ENCODE results near the gene PCK1. TPM values are rescaled to one million over a fixed set of nuclear protein-coding genes. Genes with fewer than 3 reads are reported as not detected.

Gene PCK1
- total and polyA plus RNA-seq, 2 of the 13 experiments (the other 11 are each of a cell fraction or from before 2014, with no cell fraction given): 6.5 to 12.6 TPM

DNA sequence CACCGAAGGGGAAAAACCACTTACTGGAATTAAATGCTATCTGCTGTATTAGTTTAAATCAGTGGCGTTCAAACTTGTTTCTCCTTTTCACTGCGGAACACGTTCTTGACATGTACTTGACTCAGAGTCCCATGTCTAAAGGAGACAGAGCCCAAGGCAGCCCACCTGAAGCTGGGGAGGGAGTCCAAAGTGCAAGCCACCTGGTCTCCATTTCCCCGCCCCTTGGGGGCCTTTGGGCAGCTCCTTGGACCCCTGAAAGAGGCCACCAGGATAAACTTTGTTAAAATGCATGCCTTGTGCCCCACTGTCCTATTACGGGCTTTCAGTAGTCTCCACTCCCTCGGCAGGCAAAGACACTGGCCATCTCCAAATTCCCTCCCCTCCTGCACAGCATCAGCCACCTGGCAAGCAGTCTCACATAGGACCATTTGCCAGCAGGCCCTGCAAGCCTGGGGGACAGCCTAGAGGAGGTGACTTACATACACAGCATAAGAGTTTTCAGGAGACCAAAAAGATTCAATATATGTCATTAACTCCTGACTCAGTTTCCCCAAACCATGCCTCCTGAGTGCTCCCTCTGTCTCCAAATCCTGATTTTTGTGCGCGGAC lies 6.7 kb downstream of the PCK1 start (continued):
- TF ChIP-seq KLF6 (CRISPR knock-in tag; IDR thresholded peaks at IDR 0.05) (0 out of 2 replicates have a peak, but pooled peaks have one; percentile 12), MBD4 (IDR thresholded peaks at IDR 0.05; ENCODE audit: borderline replicate concordance, low read length) (peak; percentile 79; the same call in 1 of the 2 replicates), SSRP1 (CRISPR knock-in tag; IDR thresholded peaks at IDR 0.05) (0 out of 2 replicates have a peak, but pooled peaks have one; percentile 16), ZNF430 (CRISPR knock-in tag; IDR thresholded peaks at IDR 0.05) (peak; percentile 14; the same call in 1 of the 2 replicates), TRIM24 (CRISPR knock-in tag; IDR thresholded peaks at IDR 0.05) (0 out of 2 replicates have a peak, but pooled peaks have one; percentile 7), ZNF20 (CRISPR knock-in tag; IDR thresholded peaks at IDR 0.05) (no peak), ZNF775 (CRISPR knock-in tag; IDR thresholded peaks at IDR 0.05; ENCODE audit: borderline replicate concordance) (no peak), ZNF713 (CRISPR knock-in tag; IDR thresholded peaks at IDR 0.05) (0 out of 2 replicates have a peak, but pooled peaks have one; percentile 12), ZNF263 (CRISPR knock-in tag; IDR thresholded peaks at IDR 0.05) (peak; percentile 29; the same call in 1 of the 2 replicates)

DNA sequence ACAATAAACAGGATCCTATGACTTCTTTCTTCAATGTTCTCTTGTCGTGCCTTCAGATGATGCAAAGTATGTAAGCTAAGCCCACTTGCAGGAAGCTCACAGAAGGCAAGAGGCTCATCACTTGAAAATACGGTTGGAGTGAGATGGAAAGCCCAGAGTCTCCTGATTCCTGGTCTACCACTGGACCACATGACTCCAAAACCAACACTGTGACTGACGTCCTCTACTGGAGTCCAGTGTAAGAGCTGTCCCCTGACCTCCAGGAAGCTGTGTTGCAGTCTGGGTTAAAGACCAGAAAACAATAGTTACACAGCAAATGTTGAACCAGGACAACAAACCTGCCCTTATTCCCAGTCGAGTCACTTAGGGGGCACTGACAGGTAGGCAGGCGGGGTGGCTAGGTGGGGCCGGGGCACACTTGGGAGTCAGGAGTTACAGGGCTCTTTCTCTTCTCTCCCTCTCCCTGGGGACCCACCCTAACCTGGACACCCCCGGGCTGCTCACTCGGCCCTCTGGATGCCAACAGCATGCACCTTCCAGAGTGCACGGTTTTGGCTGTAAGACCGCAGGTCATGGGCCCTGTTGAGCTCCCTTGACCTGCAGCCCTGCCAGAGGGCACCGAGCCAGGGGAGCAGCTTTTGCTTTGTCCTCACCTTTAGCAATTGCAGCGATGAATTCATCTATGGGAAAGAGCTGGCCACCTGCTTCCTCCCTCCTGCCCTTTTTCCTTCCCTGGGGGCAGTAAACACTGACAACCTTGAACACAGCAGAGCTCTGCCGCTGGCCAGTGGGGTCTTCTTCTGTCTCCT lies 7.4 kb downstream of the PCK1 start:
- ChIA-PET CTCF (ENCODE audit: low intra/inter-chr PET ratio, low total read pairs) (no interaction called here), POLR2A (interaction anchor here (0.7 to 12.9 kb wide), 10 partner anchors 8 to 41 kb away, joined by 3 to 96 read pairs (median 5); partner anchors contain the start of gene PCK1)
- 7% methylated on average over 13 of the region's 13 CpGs for WGBS (ENCODE audit: low lambda C conversion rate)
- H3K27ac ChIP-seq (ENCODE audit: extremely low read length, insufficient read depth, low read length): peak overlapping the region; percentile 52
- H3K79me2 ChIP-seq (ENCODE audit: insufficient read depth, low read length): no peaks in the 10 kb centered on the region
- H3K4me1 ChIP-seq (ENCODE audit: insufficient read depth, low read length): peaks cover 73% of the 10 kb centered on the region
- peak overlapping the region in 1 of 3 experiments; percentile 55; a peak in 2 of 6 replicates for H3K4me3 ChIP-seq (replicated peaks in 1 of 3; ENCODE audit: insufficient read depth in 1 of 3, low read depth in 2 of 3, low read length in 3 of 3)
- peaks cover 0 to 7% of the 10 kb centered on the region in 2 experiments; a peak in 3 of 5 replicates for H3K27me3 ChIP-seq (ENCODE audit: control insufficient read depth in 1 of 2, insufficient read depth in 2 of 2, low read length in 2 of 2)
- in situ Hi-C loops (cut with HindIII; ENCODE audit: extremely low pct_ligation_motif_present, low pct_unique_long_range_greater_than_20kb): no loop called here
- DNase-seq (ENCODE audit: low spot score) (peak; percentile 31), FAIRE-seq (no peak), ATAC-seq (peak; percentile 86)
- peak overlapping the region; percentile 69 for H3K4me2 ChIP-seq (ENCODE audit: low read depth, low read length)
- H3K9ac ChIP-seq (ENCODE audit: insufficient read depth, low read depth, low read length): peak overlapping the region; percentile 45; the same call in 1 of the 2 replicates
- intact Hi-C loops (cut with micrococcal nuclease; ENCODE audit: unreplicated experiment): no loop called here
- no peak overlapping the region for H2AFZ ChIP-seq (ENCODE audit: low read length)
- no TSS peak for BruUV-seq (replicated peaks)
- H4K20me1 ChIP-seq (ENCODE audit: insufficient read depth, low read length): no peaks in the 10 kb centered on the region; the same call in 1 of the 2 replicates
- H3K36me3 ChIP-seq (replicated peaks in 1 of 2; ENCODE audit: control insufficient read depth in 1 of 2, insufficient read depth in 2 of 2, low read length in 2 of 2): peaks cover 0 to 13% of the 10 kb centered on the region in 2 experiments; a peak in 2 of 5 replicates
- no peaks in the 10 kb centered on the region for H3K9me3 ChIP-seq (ENCODE audit: low read length)
- TF ChIP-seq, protein P1, sequence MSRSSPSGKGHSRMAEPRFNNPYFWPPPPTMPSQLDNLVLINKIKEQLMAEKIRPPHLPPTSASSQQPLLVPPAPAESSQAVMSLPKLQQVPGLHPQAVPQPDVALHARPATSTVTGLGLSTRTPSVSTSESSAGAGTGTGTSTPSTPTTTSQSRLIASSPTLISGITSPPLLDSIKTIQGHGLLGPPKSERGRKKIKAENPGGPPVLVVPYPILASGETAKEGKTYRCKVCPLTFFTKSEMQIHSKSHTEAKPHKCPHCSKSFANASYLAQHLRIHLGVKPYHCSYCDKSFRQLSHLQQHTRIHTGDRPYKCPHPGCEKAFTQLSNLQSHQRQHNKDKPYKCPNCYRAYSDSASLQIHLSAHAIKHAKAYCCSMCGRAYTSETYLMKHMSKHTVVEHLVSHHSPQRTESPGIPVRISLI (CRISPR knock-in tag; IDR thresholded peaks at IDR 0.05; ENCODE audit: borderline replicate concordance): peak; percentile 19; the same call in 1 of the 2 replicates
- TF ChIP-seq, protein P2, sequence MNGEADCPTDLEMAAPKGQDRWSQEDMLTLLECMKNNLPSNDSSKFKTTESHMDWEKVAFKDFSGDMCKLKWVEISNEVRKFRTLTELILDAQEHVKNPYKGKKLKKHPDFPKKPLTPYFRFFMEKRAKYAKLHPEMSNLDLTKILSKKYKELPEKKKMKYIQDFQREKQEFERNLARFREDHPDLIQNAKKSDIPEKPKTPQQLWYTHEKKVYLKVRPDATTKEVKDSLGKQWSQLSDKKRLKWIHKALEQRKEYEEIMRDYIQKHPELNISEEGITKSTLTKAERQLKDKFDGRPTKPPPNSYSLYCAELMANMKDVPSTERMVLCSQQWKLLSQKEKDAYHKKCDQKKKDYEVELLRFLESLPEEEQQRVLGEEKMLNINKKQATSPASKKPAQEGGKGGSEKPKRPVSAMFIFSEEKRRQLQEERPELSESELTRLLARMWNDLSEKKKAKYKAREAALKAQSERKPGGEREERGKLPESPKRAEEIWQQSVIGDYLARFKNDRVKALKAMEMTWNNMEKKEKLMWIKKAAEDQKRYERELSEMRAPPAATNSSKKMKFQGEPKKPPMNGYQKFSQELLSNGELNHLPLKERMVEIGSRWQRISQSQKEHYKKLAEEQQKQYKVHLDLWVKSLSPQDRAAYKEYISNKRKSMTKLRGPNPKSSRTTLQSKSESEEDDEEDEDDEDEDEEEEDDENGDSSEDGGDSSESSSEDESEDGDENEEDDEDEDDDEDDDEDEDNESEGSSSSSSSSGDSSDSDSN (CRISPR knock-in tag; IDR thresholded peaks at IDR 0.05): 0 out of 2 replicates have a peak, but pooled peaks have one; percentile 37
- TF ChIP-seq FOXP1 (IDR thresholded peaks at IDR 0.05) (no peak), FOXP1 (CRISPR knock-in tag; IDR thresholded peaks at IDR 0.05) (peak; percentile 86), ELF3 (CRISPR knock-in tag; IDR thresholded peaks at IDR 0.05) (peak; percentile 91), ZFP41 (CRISPR knock-in tag; IDR thresholded peaks at IDR 0.05; ENCODE audit: borderline replicate concordance) (no peak), SMC3 (IDR thresholded peaks at IDR 0.05; ENCODE audit: low read length) (peak; percentile 53), SPEN (CRISPR knock-in tag; IDR thresholded peaks at IDR 0.05; ENCODE audit: low read depth) (0 out of 2 replicates have a peak, but pooled peaks have one; percentile 31), MIER3 (CRISPR knock-in tag; IDR thresholded peaks at IDR 0.05; ENCODE audit: borderline replicate concordance) (peak; percentile 56; the same call in 1 of the 2 replicates), ZNF556 (CRISPR knock-in tag; IDR thresholded peaks at IDR 0.05; ENCODE audit: borderline replicate concordance) (peak; percentile 91; the same call in 1 of the 2 replicates), ZNF772 (CRISPR knock-in tag; IDR thresholded peaks at IDR 0.05) (0 out of 2 replicates have a peak, but pooled peaks have one; percentile 16)
